Measurements from ENCODE around the gene IFT20.

The IFT20 gene

GRCh38 chr17:28330671-28331070 is 4.6 kb downstream of the IFT20 start:
- TF ChIP-seq FOXP2 (optimal IDR thresholded peaks at IDR 0.05; ENCODE audit: borderline replicate concordance, extremely low read depth, extremely low read length, insufficient read depth) (no peak), POLR2AphosphoS5 (IDR thresholded peaks at IDR 0.05; ENCODE audit: low read depth, low read length) (no peak), TAF1 (IDR thresholded peaks at IDR 0.05; ENCODE audit: borderline replicate concordance, insufficient read depth, low read length) (no peak), SIN3A (IDR thresholded peaks at IDR 0.05; ENCODE audit: borderline replicate concordance, insufficient read depth, low read length) (no peak), REST (IDR thresholded peaks at IDR 0.05; ENCODE audit: insufficient read depth in 1 of 2, low read depth in 2 of 2, low read length in 2 of 2) (no peak)

- TF ChIP-seq TAF1 (IDR thresholded peaks at IDR 0.05; ENCODE audit: borderline replicate concordance, insufficient read depth, low read length) (no peak), SIN3A (IDR thresholded peaks at IDR 0.05; ENCODE audit: borderline replicate concordance, insufficient read depth, low read length) (no peak), FOXP2 (optimal IDR thresholded peaks at IDR 0.05; ENCODE audit: borderline replicate concordance, extremely low read depth, extremely low read length, insufficient read depth) (no peak), REST (IDR thresholded peaks at IDR 0.05; ENCODE audit: insufficient read depth in 1 of 2, low read depth in 2 of 2, low read length in 2 of 2) (no peak)
Observed at GRCh38 chr17:28328325-28328724, 6.9 kb downstream of the IFT20 start.

- TF ChIP-seq REST (IDR thresholded peaks at IDR 0.05; ENCODE audit: insufficient read depth in 1 of 2, low read depth in 2 of 2, low read length in 2 of 2) = no peak
- TF ChIP-seq SIN3A (IDR thresholded peaks at IDR 0.05; ENCODE audit: borderline replicate concordance, insufficient read depth, low read length) = no peak
- no peak for TF ChIP-seq TAF1 (IDR thresholded peaks at IDR 0.05; ENCODE audit: borderline replicate concordance, insufficient read depth, low read length)
- no peak for TF ChIP-seq FOXP2 (optimal IDR thresholded peaks at IDR 0.05; ENCODE audit: borderline replicate concordance, extremely low read depth, extremely low read length, insufficient read depth)
- TF ChIP-seq POLR2AphosphoS5 (IDR thresholded peaks at IDR 0.05; ENCODE audit: low read depth, low read length) = no peak
Observed at GRCh38 chr17:28327709-28328108, 7.6 kb downstream of the IFT20 start.

- no peak for TF ChIP-seq TAF1 (IDR thresholded peaks at IDR 0.05; ENCODE audit: borderline replicate concordance, insufficient read depth, low read length)
- no peak for TF ChIP-seq FOXP2 (optimal IDR thresholded peaks at IDR 0.05; ENCODE audit: borderline replicate concordance, extremely low read depth, extremely low read length, insufficient read depth)
Observed at GRCh38 chr17:28327031-28327607, 8.2 kb downstream of the IFT20 start.

- no peak for TF ChIP-seq POLR2AphosphoS5 (IDR thresholded peaks at IDR 0.05; ENCODE audit: low read depth, low read length)
- TF ChIP-seq REST (IDR thresholded peaks at IDR 0.05; ENCODE audit: insufficient read depth in 1 of 2, low read depth in 2 of 2, low read length in 2 of 2) = no peak
- TF ChIP-seq TAF1 (IDR thresholded peaks at IDR 0.05; ENCODE audit: borderline replicate concordance, insufficient read depth, low read length) = no peak
- TF ChIP-seq SIN3A (IDR thresholded peaks at IDR 0.05; ENCODE audit: borderline replicate concordance, insufficient read depth, low read length) = no peak
- TF ChIP-seq FOXP2 (optimal IDR thresholded peaks at IDR 0.05; ENCODE audit: borderline replicate concordance, extremely low read depth, extremely low read length, insufficient read depth) = no peak
Observed at GRCh38 chr17:28326114-28326513, 9.2 kb downstream of the IFT20 start.
